Measurements from ENCODE around the gene APOBEC3H. TPM values are rescaled to one million over a fixed set of nuclear protein-coding genes. Genes with fewer than 3 reads are reported as not detected.
A peak's percentile ranks its signal among the peaks of the same experiment; 100 is the strongest.

Gene APOBEC3H
- total and polyA plus RNA-seq, 7 donors: 1.5 TPM; not detected in 6

DNA sequence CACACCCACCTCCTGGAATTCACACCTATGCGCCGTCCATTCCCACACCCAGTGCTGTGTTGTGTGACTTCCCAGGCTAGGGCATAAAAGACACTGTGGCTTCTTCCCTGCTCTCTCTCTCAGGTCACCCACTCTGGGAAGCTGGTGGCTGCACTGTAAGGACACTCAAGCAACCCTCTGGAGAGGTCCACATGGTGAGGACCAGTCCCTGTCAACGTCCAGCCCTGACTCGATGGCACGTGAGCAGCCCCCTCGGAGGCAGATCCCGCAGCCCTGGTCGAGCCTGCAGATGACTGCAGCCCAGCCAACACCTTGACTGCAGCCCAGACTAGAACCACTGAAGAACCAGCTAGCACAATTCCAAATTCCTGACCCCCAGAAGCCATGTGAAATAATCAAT is 39.3 kb downstream of the APOBEC3H start:
- H3K4me3 ChIP-seq: no peak overlapping the region
- WGBS, 2 donors: 92 to 94% methylated on average over 8 of the region's 8 CpGs
- intact Hi-C loops (cut with DNase I): no loop called here
- no peak overlapping the region for H3K27ac ChIP-seq
- DNase-seq: peak; percentile 57
- TF ChIP-seq EP300 (IDR thresholded peaks at IDR 0.05): no peak
- TF ChIP-seq, protein P1, sequence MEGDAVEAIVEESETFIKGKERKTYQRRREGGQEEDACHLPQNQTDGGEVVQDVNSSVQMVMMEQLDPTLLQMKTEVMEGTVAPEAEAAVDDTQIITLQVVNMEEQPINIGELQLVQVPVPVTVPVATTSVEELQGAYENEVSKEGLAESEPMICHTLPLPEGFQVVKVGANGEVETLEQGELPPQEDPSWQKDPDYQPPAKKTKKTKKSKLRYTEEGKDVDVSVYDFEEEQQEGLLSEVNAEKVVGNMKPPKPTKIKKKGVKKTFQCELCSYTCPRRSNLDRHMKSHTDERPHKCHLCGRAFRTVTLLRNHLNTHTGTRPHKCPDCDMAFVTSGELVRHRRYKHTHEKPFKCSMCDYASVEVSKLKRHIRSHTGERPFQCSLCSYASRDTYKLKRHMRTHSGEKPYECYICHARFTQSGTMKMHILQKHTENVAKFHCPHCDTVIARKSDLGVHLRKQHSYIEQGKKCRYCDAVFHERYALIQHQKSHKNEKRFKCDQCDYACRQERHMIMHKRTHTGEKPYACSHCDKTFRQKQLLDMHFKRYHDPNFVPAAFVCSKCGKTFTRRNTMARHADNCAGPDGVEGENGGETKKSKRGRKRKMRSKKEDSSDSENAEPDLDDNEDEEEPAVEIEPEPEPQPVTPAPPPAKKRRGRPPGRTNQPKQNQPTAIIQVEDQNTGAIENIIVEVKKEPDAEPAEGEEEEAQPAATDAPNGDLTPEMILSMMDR (IDR thresholded peaks at IDR 0.05): no peak
- no peaks in the 10 kb centered on the region for H3K9me3 ChIP-seq
- H3K36me3 ChIP-seq: peaks cover 6 to 64% (median 16%) of the 10 kb centered on the region in 4 donors
- peaks cover 0 to 31% (median 24%) of the 10 kb centered on the region in 4 donors for H3K4me1 ChIP-seq
- no peaks in the 10 kb centered on the region for H3K27me3 ChIP-seq

DNA sequence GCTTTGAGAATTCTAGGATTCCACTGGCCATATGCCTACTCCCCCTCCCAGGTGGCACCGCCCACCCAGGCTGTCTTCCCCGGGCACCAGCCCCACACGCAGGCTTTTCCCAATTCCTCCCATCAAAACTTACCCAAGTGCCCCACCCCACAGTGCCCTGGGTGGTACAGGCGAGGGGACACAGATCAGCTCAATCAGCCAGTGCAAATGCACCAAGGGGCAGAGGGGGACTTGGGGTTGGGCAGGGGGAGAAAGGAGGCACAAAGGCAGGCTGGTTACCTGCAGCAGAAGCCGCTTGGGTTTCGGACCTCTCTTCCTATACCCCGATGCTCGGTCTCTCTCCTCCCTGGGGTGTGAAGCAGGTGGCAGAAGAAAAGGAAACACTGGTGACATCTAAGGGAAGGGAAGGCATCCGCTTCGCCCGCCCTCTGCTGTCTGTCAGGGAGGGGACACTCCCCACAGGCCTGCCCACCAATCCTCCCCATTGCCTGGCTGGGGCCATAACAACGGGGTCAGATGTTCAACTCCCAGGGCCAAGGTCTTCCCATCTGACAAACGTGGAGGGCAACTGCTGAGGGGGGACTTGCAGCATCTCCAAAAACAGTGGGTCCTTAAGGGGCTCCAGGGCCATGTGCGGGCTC is 41.4 kb downstream of the APOBEC3H start:
- TF ChIP-seq POLR2AphosphoS5 (IDR thresholded peaks at IDR 0.05) (no peak), EP300 (IDR thresholded peaks at IDR 0.05) (no peak)
- DNase-seq: peak; percentile 46
- H3K36me3 ChIP-seq: peaks cover 6 to 50% (median 7%) of the 10 kb centered on the region in 4 donors
- intact Hi-C loops (cut with DNase I): no loop called here
- peaks cover 0 to 22% (median 17%) of the 10 kb centered on the region in 4 donors for H3K4me1 ChIP-seq
- no peak overlapping the region for H3K4me3 ChIP-seq
- no peaks in the 10 kb centered on the region for H3K27me3 ChIP-seq
- no peaks in the 10 kb centered on the region for H3K9me3 ChIP-seq
- H3K27ac ChIP-seq: no peak overlapping the region
- WGBS, 2 donors: 77 to 86% methylated on average over 14 of the region's 14 CpGs

- TF ChIP-seq EP300 (IDR thresholded peaks at IDR 0.05) (no peak), POLR2AphosphoS5 (IDR thresholded peaks at IDR 0.05) (no peak), POLR2A (IDR thresholded peaks at IDR 0.05) (no peak)
- TF ChIP-seq, protein P1 (IDR thresholded peaks at IDR 0.05): no peak
- H3K4me1 ChIP-seq: peaks cover 0 to 28% (median 24%) of the 10 kb centered on the region in 4 donors
- WGBS, 2 donors: 87% methylated on average over 7 of the region's 7 CpGs
- H3K4me3 ChIP-seq: no peak overlapping the region
- H3K27me3 ChIP-seq: no peaks in the 10 kb centered on the region
- H3K27ac ChIP-seq: no peak overlapping the region
- intact Hi-C loops (cut with DNase I): no loop called here
- H3K36me3 ChIP-seq: peaks cover 0 to 39% (median 0%) of the 10 kb centered on the region in 4 donors
- H3K9me3 ChIP-seq: no peaks in the 10 kb centered on the region
- DNase-seq: peak; percentile 34
These were observed 42.9 kb downstream of the APOBEC3H start for GRCh38 chr22:39139933-39140332.

DNA sequence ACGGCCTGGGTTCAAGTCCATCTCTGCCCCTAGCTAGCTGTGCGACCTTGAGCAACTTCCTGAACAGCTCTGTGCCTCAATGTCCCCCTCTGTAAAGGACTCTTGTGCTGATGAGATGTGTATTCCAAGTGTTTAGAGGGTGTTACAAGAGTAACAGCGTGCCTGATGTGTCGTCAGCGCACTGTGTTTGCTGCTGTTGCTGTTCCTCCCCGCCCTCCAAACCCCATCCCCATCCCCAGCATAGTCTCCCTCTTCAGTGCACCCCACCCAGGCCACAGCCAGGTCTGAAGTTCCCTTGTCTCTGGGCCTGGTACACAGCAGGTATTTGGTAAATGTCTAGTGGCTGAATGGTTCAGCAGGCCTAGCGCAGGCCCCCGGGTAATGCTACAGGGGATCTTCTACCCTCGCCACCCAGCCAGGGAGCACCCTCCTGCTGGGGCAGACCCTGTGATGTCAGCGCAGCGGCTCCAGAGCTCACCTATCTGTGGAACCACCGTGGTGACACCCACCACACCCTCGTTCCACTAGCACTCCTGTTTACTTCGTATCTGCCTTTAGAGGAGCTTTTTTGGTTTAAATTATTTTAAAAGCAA is 45.1 kb downstream of the APOBEC3H start:
- H3K4me3 ChIP-seq: no peak overlapping the region
- H3K9me3 ChIP-seq: no peaks in the 10 kb centered on the region
- no peak overlapping the region for H3K27ac ChIP-seq
- peak; percentile 61 for DNase-seq
- TF ChIP-seq, protein P1 (IDR thresholded peaks at IDR 0.05): no peak
- 94 to 95% methylated on average over 14 of the region's 14 CpGs for WGBS, 2 donors
- peaks cover 0 to 33% (median 0%) of the 10 kb centered on the region in 4 donors for H3K36me3 ChIP-seq
- H3K27me3 ChIP-seq: no peaks in the 10 kb centered on the region
- peaks cover 0 to 34% (median 32%) of the 10 kb centered on the region in 4 donors for H3K4me1 ChIP-seq
- intact Hi-C loops (cut with DNase I): no loop called here

DNA sequence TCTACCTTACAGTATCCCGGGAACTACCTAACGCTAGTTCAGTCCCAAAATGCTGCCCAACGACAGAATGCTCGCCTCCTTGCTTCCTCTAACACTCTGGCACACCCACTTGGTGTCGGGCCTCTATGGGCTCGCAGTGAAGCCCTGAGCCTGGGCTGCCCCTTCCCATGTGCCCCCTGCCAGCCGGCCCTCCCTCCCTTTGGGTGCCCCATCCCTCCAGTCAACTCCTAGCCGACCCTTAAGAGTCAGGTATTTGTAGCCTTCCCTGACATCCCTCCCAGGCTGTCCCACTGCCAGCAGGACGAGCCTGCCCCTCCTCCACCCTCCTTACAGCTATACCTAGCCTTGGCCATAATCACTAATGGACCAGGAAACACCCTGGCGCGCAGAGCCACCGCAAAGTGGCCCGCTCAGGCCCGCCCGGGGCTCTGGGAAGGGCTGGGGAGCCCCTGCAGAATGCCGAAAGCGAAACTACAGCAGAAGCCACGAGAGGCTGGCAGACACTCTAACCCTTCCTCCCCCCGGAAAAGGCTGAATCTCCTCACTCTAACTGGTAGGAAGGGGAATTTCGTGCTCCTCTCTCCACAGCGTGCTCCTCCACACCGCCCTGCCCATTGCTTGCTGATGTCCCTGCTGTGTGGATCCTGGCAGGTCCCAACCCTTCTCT is 47.2 kb downstream of the APOBEC3H start:
- peak overlapping the region; percentile 79 to 93 (median 86) for H3K4me3 ChIP-seq
- intact Hi-C loops (cut with DNase I): no loop called here
- TF ChIP-seq POLR2AphosphoS5 (IDR thresholded peaks at IDR 0.05) (no peak), EP300 (IDR thresholded peaks at IDR 0.05) (no peak), POLR2A (IDR thresholded peaks at IDR 0.05) (no peak)
- TF ChIP-seq, protein P1 (IDR thresholded peaks at IDR 0.05): no peak
- 7 to 14% methylated on average over 22 of the region's 22 CpGs for WGBS, 2 donors
- H3K36me3 ChIP-seq: peaks cover 0 to 27% (median 0%) of the 10 kb centered on the region in 4 donors
- peak overlapping the region; percentile 95 to 99 (median 98) for H3K27ac ChIP-seq
- H3K9me3 ChIP-seq: no peaks in the 10 kb centered on the region
- H3K4me1 ChIP-seq: peaks cover 0 to 54% (median 52%) of the 10 kb centered on the region in 4 donors
- DNase-seq: peak; percentile 66
- H3K27me3 ChIP-seq: no peaks in the 10 kb centered on the region
